Measurements from ENCODE around the gene MTURN.

MTURN gene

DNA sequence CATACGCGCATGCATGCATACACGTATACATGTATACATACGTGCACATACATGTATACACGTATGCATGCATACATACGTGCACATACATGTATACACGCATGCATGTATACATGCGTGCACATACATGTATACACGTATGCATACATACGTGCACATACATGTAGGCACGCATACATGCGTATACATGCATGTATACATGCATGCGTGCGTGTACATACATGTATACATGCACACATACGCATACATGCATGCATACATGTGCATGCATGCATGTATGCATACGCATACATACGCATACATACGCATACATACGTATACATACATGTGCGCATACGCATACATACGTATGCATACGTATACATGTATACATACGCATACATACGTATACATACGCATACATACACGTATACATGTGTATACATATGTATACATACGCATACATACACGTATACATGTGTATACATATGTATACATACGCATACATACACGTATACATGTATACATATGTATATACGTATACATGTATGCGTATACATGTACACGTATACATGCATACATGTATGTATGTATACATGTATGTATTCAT lies 19.0 kb upstream of the MTURN start:
- TF ChIP-seq, protein P1, sequence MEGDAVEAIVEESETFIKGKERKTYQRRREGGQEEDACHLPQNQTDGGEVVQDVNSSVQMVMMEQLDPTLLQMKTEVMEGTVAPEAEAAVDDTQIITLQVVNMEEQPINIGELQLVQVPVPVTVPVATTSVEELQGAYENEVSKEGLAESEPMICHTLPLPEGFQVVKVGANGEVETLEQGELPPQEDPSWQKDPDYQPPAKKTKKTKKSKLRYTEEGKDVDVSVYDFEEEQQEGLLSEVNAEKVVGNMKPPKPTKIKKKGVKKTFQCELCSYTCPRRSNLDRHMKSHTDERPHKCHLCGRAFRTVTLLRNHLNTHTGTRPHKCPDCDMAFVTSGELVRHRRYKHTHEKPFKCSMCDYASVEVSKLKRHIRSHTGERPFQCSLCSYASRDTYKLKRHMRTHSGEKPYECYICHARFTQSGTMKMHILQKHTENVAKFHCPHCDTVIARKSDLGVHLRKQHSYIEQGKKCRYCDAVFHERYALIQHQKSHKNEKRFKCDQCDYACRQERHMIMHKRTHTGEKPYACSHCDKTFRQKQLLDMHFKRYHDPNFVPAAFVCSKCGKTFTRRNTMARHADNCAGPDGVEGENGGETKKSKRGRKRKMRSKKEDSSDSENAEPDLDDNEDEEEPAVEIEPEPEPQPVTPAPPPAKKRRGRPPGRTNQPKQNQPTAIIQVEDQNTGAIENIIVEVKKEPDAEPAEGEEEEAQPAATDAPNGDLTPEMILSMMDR (IDR thresholded peaks at IDR 0.05) = no peak
- peak overlapping the region in 1 of 2 donors; percentile 79 for H3K27ac ChIP-seq
- no peak for DNase-seq (ENCODE audit: low spot score)
- no peak overlapping the region for H3K4me3 ChIP-seq

DNA sequence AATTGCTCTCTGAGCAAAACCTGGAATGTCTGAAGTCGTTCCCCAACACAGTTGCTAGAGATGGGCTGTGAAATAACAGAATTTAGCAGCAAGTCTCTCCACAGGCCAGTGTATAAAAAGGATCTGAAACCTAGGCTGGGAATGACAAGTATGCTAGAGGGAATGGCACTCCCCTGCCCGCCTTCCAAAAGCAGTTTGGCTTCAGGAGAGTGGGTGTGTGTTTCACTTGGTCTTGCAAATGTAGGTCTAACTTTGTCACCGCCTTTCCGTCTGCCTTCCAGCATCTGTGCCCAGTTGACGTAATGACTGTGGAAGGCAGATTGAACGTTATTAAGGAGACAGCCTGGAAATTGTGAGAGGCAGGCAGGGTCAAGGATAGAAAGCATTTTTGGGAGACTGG lies 18.0 kb upstream of the MTURN start:
- H3K27ac ChIP-seq = peak overlapping the region; percentile 44 to 79
- peak; percentile 86 for DNase-seq (ENCODE audit: low spot score)

DNA sequence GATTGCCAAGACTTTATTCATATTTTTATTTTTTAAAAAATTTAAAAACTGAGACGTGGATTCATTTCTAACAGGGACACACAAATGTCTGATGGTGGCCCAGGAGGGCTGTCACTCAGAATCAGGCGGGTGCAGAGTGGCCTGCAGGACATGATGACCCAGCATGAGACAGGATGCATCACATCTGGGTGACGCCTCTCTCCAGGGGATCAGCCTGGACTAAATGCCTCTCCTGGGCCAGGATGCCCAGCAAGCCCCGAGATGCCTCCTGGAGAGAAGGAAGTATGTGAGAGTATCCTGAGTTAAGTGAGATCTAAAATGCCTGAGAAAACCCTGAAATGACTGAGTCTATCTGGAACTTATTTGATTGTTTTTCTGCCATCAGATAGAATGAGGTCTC lies 16.9 kb upstream of the MTURN start:
- DNase-seq (ENCODE audit: low spot score) = no peak
- Histone ChIP-seq H3K27ac (no peak overlapping the region), H3K4me3 (no peak overlapping the region)
- TF ChIP-seq, protein P1 (IDR thresholded peaks at IDR 0.05) = no peak

More for the DNA sequence above, 18.0 kb upstream of the MTURN start:
- peak overlapping the region; percentile 8 for H3K4me3 ChIP-seq
- TF ChIP-seq, protein P1 (IDR thresholded peaks at IDR 0.05) = no peak

- TF ChIP-seq, protein P1 (IDR thresholded peaks at IDR 0.05) = no peak
- Histone ChIP-seq H3K27ac (no peak overlapping the region), H3K4me3 (no peak overlapping the region)
- no peak for DNase-seq (ENCODE audit: low spot score)
Observed at GRCh38 chr7:30119890-30120577, 14.8 kb upstream of the MTURN start.

DNA sequence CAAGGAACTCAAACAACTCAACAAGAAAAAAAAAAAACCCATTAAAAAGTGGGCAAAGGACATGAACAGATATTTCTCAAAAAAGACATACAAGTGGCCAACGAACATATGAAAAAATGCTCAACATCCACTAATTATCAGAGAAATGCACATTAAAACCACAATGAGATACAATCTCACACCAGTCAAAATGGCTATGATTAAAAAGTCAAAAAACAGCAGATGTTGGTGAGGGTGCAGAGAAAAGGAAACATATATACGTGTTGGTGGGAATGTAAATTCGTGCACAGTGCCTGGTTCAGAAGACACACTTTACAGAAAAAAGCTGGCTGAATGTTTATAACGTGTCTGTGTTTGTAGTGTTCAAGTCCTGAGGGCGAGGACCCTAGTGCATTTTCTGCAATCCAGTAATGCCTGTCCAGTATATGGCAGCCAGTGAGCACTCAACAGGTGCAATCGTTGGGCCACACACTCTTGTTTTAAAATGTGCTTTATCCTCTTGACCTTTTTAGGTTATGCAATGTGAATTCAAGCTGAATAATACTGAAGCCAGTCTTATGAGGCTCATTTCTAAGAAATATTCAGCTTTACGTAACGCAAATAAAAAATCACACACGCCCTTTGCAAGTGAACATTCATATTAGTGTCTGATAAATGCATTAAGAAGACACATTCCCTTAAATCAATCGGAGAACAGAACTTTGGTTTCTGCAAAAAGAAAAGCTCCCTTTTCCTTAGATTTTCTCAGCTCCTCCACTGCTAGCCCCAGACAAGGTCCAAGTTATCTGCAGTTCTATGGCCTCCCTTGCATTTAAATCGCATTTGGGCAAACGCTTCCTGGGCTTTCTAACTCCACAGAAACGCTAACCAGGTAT lies 813 bp upstream of the MTURN start:
- TF ChIP-seq, protein P1 (IDR thresholded peaks at IDR 0.05) = no peak
- Histone ChIP-seq H3K27ac (peak overlapping the region; percentile 95 to 98), H3K4me3 (peak overlapping the region; percentile 97)
- DNase-seq (ENCODE audit: low spot score) = no peak

GRCh38 chr7:30135301-30136116 lies 723 bp downstream of the MTURN start:
- H3K27ac ChIP-seq = peak overlapping the region; percentile 95 to 98
- TF ChIP-seq, protein P1 (IDR thresholded peaks at IDR 0.05) = no peak
- peak; percentile 84 for DNase-seq (ENCODE audit: low spot score)
- H3K4me3 ChIP-seq = peak overlapping the region; percentile 97

Data from coronary artery (tissue), 2 donors.